Ramos (cell line): ENCODE results near the gene ARGFX.
"Not testable (repeated sequence)": the region's sequence is repeated elsewhere in the genome, so short reads cannot be mapped to it uniquely, and the experiment has no call there.

Experiments used
- in situ Hi-C: fragments of 300-500 bp; cut with MboI; formaldehyde crosslinking; loops from one replicate; pipeline ENCODE4 v1.14.3; 2022; ENCODE audit warnings: low sequenced_read_pairs; ENCODE audit not compliant: unreplicated experiment

ARGFX gene

DNA sequence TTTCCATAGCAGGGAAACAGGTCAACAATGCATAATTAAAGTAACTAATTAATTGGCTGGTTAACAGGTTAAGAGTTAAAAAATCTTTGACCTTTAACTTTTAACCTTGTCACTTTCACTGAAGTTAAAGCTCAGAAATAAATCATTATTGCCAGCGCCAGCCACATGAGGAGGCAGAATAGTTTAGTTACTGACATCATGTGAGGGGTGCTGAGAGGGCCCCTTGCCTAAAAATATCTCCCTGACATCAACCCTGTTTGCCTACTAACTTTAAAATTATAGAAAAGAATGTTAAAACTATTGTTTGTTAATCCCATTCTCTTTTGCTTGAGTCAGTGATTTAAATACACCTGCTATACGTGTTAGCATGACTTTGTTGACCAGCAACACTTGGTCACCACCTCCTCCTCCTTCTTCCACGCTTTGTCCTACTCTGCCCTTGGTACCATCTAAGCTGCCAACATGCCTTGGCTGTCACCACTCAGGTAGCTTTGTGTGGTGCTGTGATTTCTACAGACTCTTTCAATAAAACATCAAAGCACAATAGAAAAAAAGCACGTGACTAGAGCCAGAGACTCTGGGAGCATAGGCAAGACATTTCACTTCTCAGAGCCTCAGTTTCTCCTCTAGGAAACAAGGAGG, 28.1 kb downstream of the ARGFX start:
- in situ Hi-C loops = no loop called here

DNA sequence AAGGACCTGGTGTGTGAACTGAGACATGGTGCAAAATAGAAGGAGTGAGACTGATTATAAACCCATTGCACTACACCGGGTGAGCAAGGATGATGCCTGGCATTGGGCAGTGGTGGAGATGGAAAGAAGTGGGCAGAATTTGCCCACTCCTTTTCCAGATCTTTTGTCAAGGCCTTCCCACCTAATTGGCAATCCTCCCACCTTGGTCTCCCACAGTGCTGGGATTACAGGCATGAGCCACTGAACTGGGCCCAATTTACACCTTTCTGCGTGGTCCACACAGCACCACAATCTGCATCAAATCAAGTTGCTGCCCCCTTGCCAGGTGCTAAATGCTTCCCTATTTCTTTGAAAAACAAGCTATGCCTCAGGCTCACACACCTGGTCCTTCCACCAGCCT, 30.8 kb downstream of the ARGFX start:
- in situ Hi-C loops = no loop called here

DNA sequence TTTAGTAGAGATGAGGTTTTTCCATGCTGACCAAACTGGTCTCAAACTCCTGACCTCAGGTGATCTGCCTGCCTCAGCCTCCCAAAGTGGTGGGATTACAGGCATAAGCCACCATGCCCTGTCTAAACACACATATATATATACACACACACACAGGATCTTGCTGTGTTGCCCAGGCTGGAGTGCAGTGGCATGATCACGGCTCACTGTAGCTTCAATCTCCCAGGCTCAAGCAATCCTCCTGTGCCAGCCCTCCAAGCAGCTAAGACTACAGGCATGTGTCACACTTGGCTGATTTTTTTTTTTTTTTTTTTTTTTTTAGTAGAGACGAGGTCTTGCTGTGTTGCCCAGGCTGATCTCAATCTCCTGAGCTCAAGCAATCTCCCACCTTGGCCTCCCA, 32.2 kb downstream of the ARGFX start:
- in situ Hi-C loops = not testable (repeated sequence)

DNA sequence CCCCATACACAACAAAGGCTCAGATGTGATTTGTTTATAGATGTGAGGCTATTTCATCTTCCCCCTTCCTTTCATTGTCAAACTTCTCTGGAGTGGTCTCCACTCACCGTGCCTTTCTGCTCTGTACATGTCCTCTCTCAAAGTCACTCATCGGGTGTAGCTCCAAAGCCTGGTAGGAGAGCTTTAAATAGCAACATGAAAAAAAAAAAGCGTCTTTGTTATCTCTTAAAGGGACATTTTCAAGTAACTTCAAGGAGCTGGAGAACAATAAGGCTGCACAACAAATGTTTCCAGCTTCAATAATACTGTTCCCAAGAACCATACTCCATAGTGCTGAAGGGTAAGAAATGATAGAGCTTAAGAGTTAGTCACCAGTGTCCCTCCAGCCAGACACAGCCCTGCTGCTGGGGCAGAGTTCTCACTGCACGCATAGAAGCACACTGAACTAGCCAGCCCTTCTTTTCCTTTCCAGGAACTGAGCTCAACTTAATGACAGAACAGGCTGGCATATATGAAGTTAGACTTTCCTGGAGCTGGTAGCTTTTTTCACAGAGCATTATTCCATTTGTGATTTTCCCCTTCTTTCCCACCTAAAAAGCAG, 33.6 kb downstream of the ARGFX start:
- in situ Hi-C loops = no loop called here

DNA sequence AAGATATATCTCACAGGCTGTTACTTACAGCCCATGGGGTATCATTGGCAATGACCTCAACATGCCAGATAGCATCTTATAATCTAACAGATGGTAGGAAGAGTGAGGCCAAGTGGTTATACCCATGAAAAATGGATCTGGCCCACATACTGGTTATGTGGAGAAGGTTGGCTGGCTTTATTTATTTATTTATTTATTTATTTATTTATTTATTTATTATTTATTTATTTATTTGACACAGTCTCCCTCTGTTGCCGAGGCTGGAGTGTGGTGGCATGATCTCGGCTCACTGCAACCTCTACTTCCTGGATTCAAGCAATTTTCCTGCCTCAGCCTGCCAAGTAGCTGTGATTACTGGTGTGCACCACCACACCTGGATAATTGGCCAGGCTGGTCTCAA, 37.0 kb downstream of the ARGFX start:
- in situ Hi-C loops = no loop called here

DNA sequence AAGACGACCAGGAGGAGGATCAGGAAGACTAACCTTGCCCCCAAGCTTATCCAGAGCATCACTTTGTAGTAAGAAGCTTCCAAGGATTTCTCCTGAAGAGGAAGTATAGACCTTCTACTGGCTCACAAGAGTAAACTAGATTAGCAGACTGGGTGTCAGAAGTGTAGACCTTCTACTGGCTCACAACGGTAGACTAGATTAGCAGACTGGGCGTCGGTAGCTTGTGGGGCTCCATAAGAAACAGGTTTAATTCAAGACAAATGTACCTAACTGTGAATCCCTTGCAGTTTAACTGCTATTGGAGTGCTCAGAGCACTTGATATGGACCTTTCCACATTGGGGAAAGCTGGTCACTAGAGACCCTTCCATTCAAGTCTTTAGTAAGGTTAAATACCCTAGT, 38.4 kb downstream of the ARGFX start:
- in situ Hi-C loops = no loop called here
